SK-N-SH (cell line): ENCODE results near the gene FKBP8.

Experiments
- REST ChIP-seq: IDR thresholded peaks from 2 replicates; pipeline ENCODE4 v1.6.1; 2012; ENCODE audit warnings: mild to moderate bottlenecking, low read depth, low read length, moderate library complexity
- SIN3A ChIP-seq: IDR thresholded peaks from 2 replicates; pipeline ENCODE4 v1.6.1; 2012; ENCODE audit warnings: low read depth, mild to moderate bottlenecking, low read length, moderate library complexity, borderline replicate concordance

- TF ChIP-seq REST (no peak), SIN3A (peak; percentile 76)
These were observed 23.2 kb downstream of the FKBP8 start for GRCh38 chr19:18519962-18520847.
